ENCODE results near the gene GH1.
"Not testable (repeated sequence)": the region's sequence is repeated elsewhere in the genome, so short reads cannot be mapped to it uniquely, and the experiment has no call there.

GH1 gene

DNA sequence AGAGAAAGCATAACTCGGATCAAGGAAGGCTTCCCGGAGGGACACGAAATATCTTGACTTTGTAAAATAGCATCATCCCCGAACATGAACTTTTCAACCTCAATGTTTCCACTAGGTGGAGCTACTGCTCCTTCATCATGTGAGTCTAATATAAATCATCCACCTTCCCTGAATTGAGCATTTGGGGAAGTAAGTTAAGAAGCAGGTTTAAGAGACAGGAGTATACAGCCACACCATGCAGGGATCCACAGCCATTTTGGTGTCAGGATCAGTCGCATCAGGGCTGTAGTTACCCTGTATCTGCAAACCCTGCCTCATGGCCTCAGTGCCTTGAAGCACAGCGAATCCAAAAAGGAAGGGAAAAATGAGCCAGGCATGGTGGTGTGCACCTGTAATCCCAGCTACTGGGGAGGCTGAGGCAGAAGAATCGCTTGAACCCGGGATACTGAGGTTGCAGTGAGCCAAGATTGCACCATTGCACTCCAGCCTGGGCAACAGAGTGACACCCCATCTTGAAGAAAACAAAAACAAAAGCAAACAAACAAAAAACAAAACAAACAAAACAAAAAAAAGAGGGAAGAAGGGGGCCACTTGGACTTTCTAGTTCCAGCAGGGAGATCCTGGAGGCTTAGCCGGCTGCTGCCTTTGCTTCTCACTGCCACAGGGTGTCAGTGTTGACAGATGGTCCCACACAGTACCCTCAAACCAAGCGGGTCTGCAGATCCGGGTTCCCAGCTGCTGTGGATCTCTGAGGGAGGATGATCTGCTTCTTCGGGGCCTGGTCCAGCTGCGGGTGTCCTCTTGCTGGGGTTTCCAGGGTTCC is 29.4 kb downstream of the GH1 start:
- not testable (repeated sequence) for H3K36me3 ChIP-seq (ENCODE audit: control insufficient read depth, insufficient read depth, low read length, severe bottlenecking); H3K9me3 ChIP-seq (ENCODE audit: control insufficient read depth, low read length); H3K4me3 ChIP-seq (ENCODE audit: low read length); H3K27me3 ChIP-seq (replicated peaks; ENCODE audit: control insufficient read depth, insufficient read depth, low read length); H3K9ac ChIP-seq (ENCODE audit: low read length); H3K4me1 ChIP-seq (ENCODE audit: control insufficient read depth, insufficient read depth, low read length)
- peak; percentile 63 for DNase-seq (ENCODE audit: low read depth)

- not testable (repeated sequence) for H3K27me3 ChIP-seq (replicated peaks; ENCODE audit: control insufficient read depth, insufficient read depth, low read length); H3K9ac ChIP-seq (ENCODE audit: low read length); H3K4me1 ChIP-seq (ENCODE audit: control insufficient read depth, insufficient read depth, low read length); H3K36me3 ChIP-seq (ENCODE audit: control insufficient read depth, insufficient read depth, low read length, severe bottlenecking); H3K4me3 ChIP-seq (ENCODE audit: low read length); H3K9me3 ChIP-seq (ENCODE audit: control insufficient read depth, low read length); DNase-seq (ENCODE audit: low read depth)
These were observed 33.5 kb downstream of the GH1 start for GRCh38 chr17:63885119-63885518.

- H3K4me3 ChIP-seq (ENCODE audit: low read length); H3K9ac ChIP-seq (ENCODE audit: low read length); H3K27me3 ChIP-seq (replicated peaks; ENCODE audit: control insufficient read depth, insufficient read depth, low read length); H3K36me3 ChIP-seq (ENCODE audit: control insufficient read depth, insufficient read depth, low read length, severe bottlenecking); H3K9me3 ChIP-seq (ENCODE audit: control insufficient read depth, low read length); H3K4me1 ChIP-seq (ENCODE audit: control insufficient read depth, insufficient read depth, low read length); DNase-seq (ENCODE audit: low read depth): not testable (repeated sequence)
These were observed 36.0 kb downstream of the GH1 start for GRCh38 chr17:63882626-63883126.

GRCh38 chr17:63881935-63882601 is 36.6 kb downstream of the GH1 start, which contains the start of gene GH2:
Gene GH2, minus strand, starts transcription at chr17:63881944. Its CDS starts 143 bp downstream, at chr17:63881801.
- Histone ChIP-seq H3K4me1 (ENCODE audit: control insufficient read depth, insufficient read depth, low read length) (no peaks in the 10 kb centered on the region), H3K27me3 (replicated peaks; ENCODE audit: control insufficient read depth, insufficient read depth, low read length) (peaks cover 7% of the 10 kb centered on the region), H3K36me3 (ENCODE audit: control insufficient read depth, insufficient read depth, low read length, severe bottlenecking) (no peaks in the 10 kb centered on the region), H3K4me3 (ENCODE audit: low read length) (no peak within 1 kb of the TSS), H3K9ac (ENCODE audit: low read length) (no peak within 1 kb of the TSS), H3K9me3 (ENCODE audit: control insufficient read depth, low read length) (no peaks in the 10 kb centered on the region)
- peak; percentile 62 for DNase-seq (ENCODE audit: low read depth)

DNA sequence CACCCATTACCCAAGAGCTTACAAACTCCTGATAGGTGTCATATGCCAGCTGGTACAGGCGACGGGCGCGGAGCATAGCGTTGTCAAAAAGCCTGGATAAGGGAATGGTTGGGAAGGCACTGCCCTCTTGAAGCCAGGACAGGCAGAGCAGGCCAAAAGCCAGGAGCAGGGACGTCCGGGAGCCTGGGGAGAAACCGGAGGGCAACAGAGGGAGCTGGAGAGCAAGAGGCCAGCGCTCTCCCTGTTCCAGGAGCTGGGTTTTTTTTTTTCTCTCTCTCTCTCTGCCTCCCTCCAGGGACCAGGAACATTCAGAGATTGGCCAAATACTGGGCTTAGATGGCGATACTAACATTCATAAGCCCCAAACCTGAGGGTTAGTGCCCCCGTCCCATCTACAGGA is 37.3 kb downstream of the GH1 start:
- DNase-seq (ENCODE audit: low read depth); H3K4me3 ChIP-seq (ENCODE audit: low read length); H3K4me1 ChIP-seq (ENCODE audit: control insufficient read depth, insufficient read depth, low read length); H3K9me3 ChIP-seq (ENCODE audit: control insufficient read depth, low read length); H3K36me3 ChIP-seq (ENCODE audit: control insufficient read depth, insufficient read depth, low read length, severe bottlenecking); H3K9ac ChIP-seq (ENCODE audit: low read length): not testable (repeated sequence)
- peaks cover 12% of the 10 kb centered on the region for H3K27me3 ChIP-seq (replicated peaks; ENCODE audit: control insufficient read depth, insufficient read depth, low read length)

GRCh38 chr17:63880706-63881105 is 37.9 kb downstream of the GH1 start:
- DNase-seq (ENCODE audit: low read depth): no peak
- Histone ChIP-seq H3K4me1 (ENCODE audit: control insufficient read depth, insufficient read depth, low read length) (no peaks in the 10 kb centered on the region), H3K36me3 (ENCODE audit: control insufficient read depth, insufficient read depth, low read length, severe bottlenecking) (no peaks in the 10 kb centered on the region), H3K4me3 (ENCODE audit: low read length) (no peak overlapping the region), H3K27me3 (replicated peaks; ENCODE audit: control insufficient read depth, insufficient read depth, low read length) (peaks cover 15% of the 10 kb centered on the region), H3K9me3 (ENCODE audit: control insufficient read depth, low read length) (no peaks in the 10 kb centered on the region), H3K9ac (ENCODE audit: low read length) (no peak overlapping the region)

GRCh38 chr17:63878413-63878812 is 40.2 kb downstream of the GH1 start:
- peaks cover 15% of the 10 kb centered on the region for H3K27me3 ChIP-seq (replicated peaks; ENCODE audit: control insufficient read depth, insufficient read depth, low read length)
- not testable (repeated sequence) for H3K4me1 ChIP-seq (ENCODE audit: control insufficient read depth, insufficient read depth, low read length); H3K9me3 ChIP-seq (ENCODE audit: control insufficient read depth, low read length); H3K9ac ChIP-seq (ENCODE audit: low read length); DNase-seq (ENCODE audit: low read depth); H3K36me3 ChIP-seq (ENCODE audit: control insufficient read depth, insufficient read depth, low read length, severe bottlenecking); H3K4me3 ChIP-seq (ENCODE audit: low read length)

DNA sequence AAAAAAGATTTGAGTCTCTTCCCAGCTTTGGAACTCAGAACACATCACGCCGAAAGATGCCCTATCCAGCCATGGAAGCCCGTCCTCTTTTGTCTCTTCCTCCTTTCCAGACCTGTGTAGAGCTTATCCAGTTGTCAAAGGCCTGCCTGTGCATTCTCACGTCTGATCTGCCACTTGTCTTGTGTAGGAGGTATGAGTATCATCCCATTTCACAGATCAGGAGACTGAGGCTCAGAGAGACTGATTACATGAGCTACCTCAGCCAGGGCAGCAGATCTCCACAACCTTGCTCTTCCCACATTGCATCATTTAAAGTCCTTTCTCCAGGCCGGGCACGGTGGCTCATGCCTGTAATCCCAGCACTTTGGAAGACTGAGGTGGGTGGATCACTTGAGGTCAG is 43.9 kb downstream of the GH1 start:
- not testable (repeated sequence) for H3K36me3 ChIP-seq (ENCODE audit: control insufficient read depth, insufficient read depth, low read length, severe bottlenecking); DNase-seq (ENCODE audit: low read depth); H3K4me3 ChIP-seq (ENCODE audit: low read length); H3K9me3 ChIP-seq (ENCODE audit: control insufficient read depth, low read length); H3K9ac ChIP-seq (ENCODE audit: low read length); H3K4me1 ChIP-seq (ENCODE audit: control insufficient read depth, insufficient read depth, low read length)
- peaks cover 14% of the 10 kb centered on the region for H3K27me3 ChIP-seq (replicated peaks; ENCODE audit: control insufficient read depth, insufficient read depth, low read length)

DNA sequence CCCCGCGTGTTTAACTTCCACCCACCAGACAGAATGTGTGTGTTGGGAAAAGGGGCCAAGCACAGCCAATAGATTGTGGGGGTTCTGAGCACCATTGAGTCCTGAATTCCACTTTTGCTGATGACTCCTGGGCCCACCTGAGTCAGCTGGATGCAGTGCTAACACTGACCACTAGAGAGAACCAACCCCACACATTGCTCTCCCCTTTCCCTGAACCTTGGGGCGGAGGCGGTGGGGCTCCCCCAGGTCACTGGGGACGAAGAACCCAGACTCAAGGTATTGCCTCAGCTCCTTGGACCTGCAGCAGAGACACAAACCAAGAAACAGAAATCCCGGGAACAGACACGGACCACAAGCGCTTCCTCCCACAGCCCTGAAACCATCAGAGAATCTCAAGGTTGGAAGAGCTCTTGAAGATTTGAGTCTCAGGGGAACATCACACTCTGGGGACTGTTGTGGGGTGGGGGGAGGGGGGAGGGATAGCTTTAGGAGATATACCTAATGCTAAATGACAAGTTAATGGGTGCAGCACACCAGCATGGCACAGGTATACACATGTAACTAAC is 44.5 kb downstream of the GH1 start:
- H3K4me1 ChIP-seq (ENCODE audit: control insufficient read depth, insufficient read depth, low read length); H3K36me3 ChIP-seq (ENCODE audit: control insufficient read depth, insufficient read depth, low read length, severe bottlenecking); DNase-seq (ENCODE audit: low read depth); H3K9me3 ChIP-seq (ENCODE audit: control insufficient read depth, low read length); H3K4me3 ChIP-seq (ENCODE audit: low read length); H3K9ac ChIP-seq (ENCODE audit: low read length): not testable (repeated sequence)
- peaks cover 10% of the 10 kb centered on the region for H3K27me3 ChIP-seq (replicated peaks; ENCODE audit: control insufficient read depth, insufficient read depth, low read length)

- H3K9me3 ChIP-seq (ENCODE audit: control insufficient read depth, low read length); H3K36me3 ChIP-seq (ENCODE audit: control insufficient read depth, insufficient read depth, low read length, severe bottlenecking); DNase-seq (ENCODE audit: low read depth); H3K4me3 ChIP-seq (ENCODE audit: low read length); H3K4me1 ChIP-seq (ENCODE audit: control insufficient read depth, insufficient read depth, low read length); H3K9ac ChIP-seq (ENCODE audit: low read length): not testable (repeated sequence)
- peaks cover 10% of the 10 kb centered on the region for H3K27me3 ChIP-seq (replicated peaks; ENCODE audit: control insufficient read depth, insufficient read depth, low read length)
These were observed 45.1 kb downstream of the GH1 start, which contains the start of gene CSH2 for GRCh38 chr17:63873577-63873976. Gene CSH2, minus strand, starts transcription at chr17:63873677. Its CDS starts 63 bp downstream, at chr17:63873614.

DNA sequence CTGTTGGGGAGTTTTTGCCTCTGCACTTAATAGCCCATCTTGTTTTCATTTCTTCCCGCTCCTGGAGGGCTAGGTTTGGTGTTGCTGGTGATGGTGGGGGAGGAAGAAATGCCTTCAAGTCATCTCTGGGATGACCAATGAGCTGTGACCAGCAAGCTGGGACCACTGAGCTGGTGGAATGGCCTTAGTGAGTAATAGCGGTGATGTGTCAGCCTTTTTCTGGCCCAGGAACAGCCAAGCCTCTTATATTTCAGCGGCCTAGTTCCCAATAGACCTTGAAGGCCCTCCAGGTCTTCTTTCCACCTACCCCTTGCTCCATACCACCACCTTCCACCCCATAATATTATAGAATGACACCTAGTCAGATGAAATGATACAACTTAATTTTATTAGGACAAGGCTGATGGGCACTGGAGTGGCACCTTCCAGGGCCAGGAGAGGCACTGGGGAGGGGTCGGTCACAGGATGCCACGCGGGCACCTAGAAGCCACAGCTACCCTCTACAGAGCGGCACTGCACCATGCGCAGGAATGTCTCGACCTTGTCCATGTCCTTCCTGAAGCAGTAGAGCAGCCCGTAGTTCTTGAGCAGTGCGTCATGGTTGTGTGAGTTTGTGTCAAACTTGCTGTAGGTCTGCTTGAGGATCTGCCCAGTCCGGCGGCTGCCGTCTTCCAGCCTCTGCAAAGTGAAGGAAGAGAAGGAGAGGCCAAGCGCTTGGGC is 46.8 kb downstream of the GH1 start:
- H3K4me1 ChIP-seq (ENCODE audit: control insufficient read depth, insufficient read depth, low read length); H3K4me3 ChIP-seq (ENCODE audit: low read length); DNase-seq (ENCODE audit: low read depth); H3K36me3 ChIP-seq (ENCODE audit: control insufficient read depth, insufficient read depth, low read length, severe bottlenecking); H3K9ac ChIP-seq (ENCODE audit: low read length); H3K27me3 ChIP-seq (replicated peaks; ENCODE audit: control insufficient read depth, insufficient read depth, low read length); H3K9me3 ChIP-seq (ENCODE audit: control insufficient read depth, low read length): not testable (repeated sequence)
